Right forelimb (tissue), 1 donor: ENCODE data around the gene KRTAP3-1.

Experiments
- DNase-seq: peaks from one replicate; pipeline ENCODE4 v3.0.0-alpha.2; 2018

Gene KRTAP3-1

GRCh38 chr17:40974366-40974765 lies 34.6 kb downstream of the KRTAP3-1 start:
- DNase-seq: no peak

- no peak for DNase-seq
These were observed 41.3 kb downstream of the KRTAP3-1 start for GRCh38 chr17:40967582-40967981.

DNA sequence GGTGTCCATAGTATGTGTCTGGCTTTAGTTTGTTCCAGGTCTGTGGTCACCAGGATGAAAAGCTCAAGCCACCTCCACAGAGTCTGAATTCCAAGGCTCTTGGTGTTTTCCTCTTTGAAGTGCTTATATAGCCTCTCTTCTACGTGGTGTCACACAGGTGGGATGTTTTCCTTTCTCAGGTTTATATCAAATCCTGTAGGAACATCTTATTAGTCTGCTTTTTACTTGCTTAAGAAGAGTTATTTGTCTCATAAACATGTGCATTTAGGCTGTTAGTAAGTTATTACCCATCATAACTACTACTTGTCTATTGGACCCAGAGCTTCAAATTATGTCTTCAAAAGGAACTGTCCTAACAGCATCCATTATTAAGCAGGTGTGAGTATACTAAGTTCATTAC lies 42.1 kb downstream of the KRTAP3-1 start, which contains the start of gene KRT39:
Gene KRT39 (minus strand): TSS at position 101 of the 400 bp plus-strand sequence. CDS start 92 bp downstream, at position 9.
- DNase-seq: no peak

DNA sequence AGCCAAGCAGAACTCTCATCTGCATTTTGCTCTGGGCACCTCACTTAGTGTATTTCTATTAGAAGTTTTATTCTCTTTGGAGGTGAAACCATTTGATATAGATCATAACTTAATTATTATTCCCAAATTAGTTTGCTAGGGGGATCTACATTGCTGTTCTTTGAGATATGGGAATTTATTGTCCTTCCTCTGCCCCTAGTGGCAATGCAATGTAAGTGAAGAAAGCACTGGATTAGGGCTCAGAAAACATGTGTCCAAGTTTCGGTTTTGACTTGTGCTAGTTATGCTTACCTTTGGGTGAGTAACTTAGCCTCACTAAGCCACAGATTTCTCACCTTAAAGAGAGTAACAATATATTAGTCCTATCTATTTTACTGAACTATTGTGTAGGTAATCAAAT lies 45.1 kb downstream of the KRTAP3-1 start:
- no peak for DNase-seq

GRCh38 chr17:40962059-40962561 lies 46.8 kb downstream of the KRTAP3-1 start:
- no peak for DNase-seq

DNA sequence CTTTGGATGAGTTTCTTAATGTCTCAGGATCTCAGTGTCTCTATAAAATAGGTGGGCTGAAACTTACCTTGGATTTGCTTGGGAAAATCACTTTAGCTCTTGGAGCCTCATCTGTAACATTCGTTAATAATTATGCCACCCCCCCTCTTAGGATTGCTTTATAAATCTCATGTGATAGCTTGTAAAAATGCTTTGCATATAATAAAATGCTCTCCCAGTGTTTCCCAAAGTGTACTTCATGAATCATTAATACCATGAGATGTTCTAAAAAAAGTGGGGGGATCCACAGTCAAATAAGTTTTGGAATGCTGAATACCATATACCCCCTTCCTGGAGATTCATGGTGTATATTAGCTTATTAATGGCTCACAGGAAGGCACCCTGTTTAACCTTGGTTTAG lies 47.3 kb downstream of the KRTAP3-1 start:
- no peak for DNase-seq

- no peak for DNase-seq
These were observed 48.8 kb downstream of the KRTAP3-1 start for GRCh38 chr17:40960144-40960543.
